Right cardiac atrium (tissue), 5 donors: ENCODE measurements around the gene ANGPTL8. TPM values are rescaled to one million over a fixed set of nuclear protein-coding genes. Genes with fewer than 3 reads are reported as not detected.

Source experiments
- ATAC-seq, 2 donors: fragments of 200-7000 bp; cut with Tn5 transposase; one replicate each; pipeline versions ENCODE4 v1.8.0 to v1.9.1; 2020; ENCODE audit warnings: moderate library complexity in 2 of 2, mild to moderate bottlenecking in 1 of 2
- DNase-seq, 3 donors: peaks; one replicate each; pipeline ENCODE4 v3.0.0-alpha.2; 2020
- H3K27ac ChIP-seq: one replicate; pipeline ENCODE4 v1.5.1; 2013; ENCODE audit warnings: mild to moderate bottlenecking, low read length, control low read depth, moderate library complexity
- H3K27me3 ChIP-seq: one replicate; pipeline ENCODE4 v1.6.1; 2013; ENCODE audit not compliant: control insufficient read depth, insufficient read depth
- H3K4me1 ChIP-seq: one replicate; pipeline ENCODE4 v1.6.1; 2013; ENCODE audit warnings: low read length; ENCODE audit not compliant: control insufficient read depth, insufficient read depth
- H3K4me3 ChIP-seq: one replicate; pipeline ENCODE4 v1.5.1; 2013; ENCODE audit warnings: low read length, control low read depth
- H3K9me3 ChIP-seq: one replicate; pipeline ENCODE4 v1.6.1; 2013; ENCODE audit warnings: low read length; ENCODE audit not compliant: control insufficient read depth
- whole genome bisulfite sequencing: extraction: QIAGEN DNeasy Blood & Tissue Kit; methylation state at CpG from one replicate; pipeline ENCODE4 v1.1.7; 2013; 5-methylcytosine and 5-hydroxymethylcytosine counted together
- intact Hi-C, 4 donors: fragments of 100-400 bp; cut with DNase I; formaldehyde crosslinking; loops; one replicate each; pipeline versions ENCODE4 v1.11.0 to v1.14.0; 2022 to 2023
- polyA plus RNA-seq: library from polyadenylated mRNA; stranded (reverse); fragments of 200-250 nt; gene quantifications from one replicate; pipeline ENCODE4 v1.2.3, GENCODE V29; 2013
- total RNA-seq, 4 donors: library from RNA; stranded (reverse); fragmentation: NEBNext Ultra II Directional; extraction: Animal tissue kit (Norgen Biotek cat#: 25700); gene quantifications; one replicate each; pipeline ENCODE4 v1.2.1, GENCODE V29; 2021
- donor health status: healthy with polysubstance abuse.
- donor health status: DM: no; HTN: yes; CAD: no.
- donor health status: DM: no; HTN: no; CAD: no.
- donor health status: DM: no; HTN: yes; CAD: no; lungs with severe emphysema.
- donor health status: DM: yes; HTN: yes; CAD: no.

The ANGPTL8 gene
- total and polyA plus RNA-seq, 5 donors: 0.47 to 4.8 (median 0.68) TPM; not detected in 1

- intact Hi-C loops: no loop called here
- peaks cover 4% of the 10 kb centered on the region for H3K4me1 ChIP-seq
- no peaks in the 10 kb centered on the region for H3K9me3 ChIP-seq
- WGBS: 66% methylated on average over 5 of the region's 5 CpGs
- DNase-seq (no peak), ATAC-seq (no peak)
- H3K27ac ChIP-seq: peak overlapping the region; percentile 48
- H3K27me3 ChIP-seq: no peaks in the 10 kb centered on the region
- no peak overlapping the region for H3K4me3 ChIP-seq
These were observed 40.3 kb downstream of the ANGPTL8 start for GRCh38 chr19:11279505-11280236.

GRCh38 chr19:11281356-11282049, 42.1 kb downstream of the ANGPTL8 start:
- no peak for ATAC-seq
- intact Hi-C loops: no loop called here
- 63% methylated on average over 11 of the region's 11 CpGs for WGBS
- Histone ChIP-seq H3K4me1 (peaks cover 4% of the 10 kb centered on the region), H3K9me3 (no peaks in the 10 kb centered on the region), H3K4me3 (no peak overlapping the region), H3K27me3 (no peaks in the 10 kb centered on the region), H3K27ac (no peak overlapping the region)
- DNase-seq: peak in 1 of 3 donors; percentile 66

- DNase-seq (peak in 1 of 3 donors; percentile 67), ATAC-seq (no peak)
- Histone ChIP-seq H3K4me1 (peaks cover 4% of the 10 kb centered on the region), H3K9me3 (no peaks in the 10 kb centered on the region), H3K4me3 (no peak overlapping the region), H3K27me3 (no peaks in the 10 kb centered on the region), H3K27ac (no peak overlapping the region)
- intact Hi-C loops: no loop called here
- 65% methylated on average over 6 of the region's 6 CpGs for WGBS
These were observed 45.1 kb downstream of the ANGPTL8 start for GRCh38 chr19:11284515-11284914.

- peak overlapping the region; percentile 48 for H3K27ac ChIP-seq
- peak; percentile 47 to 72 (median 63) for DNase-seq
These were observed 47.0 kb downstream of the ANGPTL8 start for GRCh38 chr19:11286312-11286974.

GRCh38 chr19:11288349-11288748, 48.9 kb downstream of the ANGPTL8 start:
- Histone ChIP-seq H3K4me3 (no peak overlapping the region), H3K4me1 (no peaks in the 10 kb centered on the region), H3K27me3 (no peaks in the 10 kb centered on the region), H3K27ac (no peak overlapping the region), H3K9me3 (no peaks in the 10 kb centered on the region)
- WGBS: 86% methylated on average over 7 of the region's 7 CpGs
- ATAC-seq: no peak
- DNase-seq: peak in 2 of 3 donors; percentile 21 to 45
- intact Hi-C loops: loop anchor here in 1 of 4 donors (5.0 kb wide), 1 partner anchor 41 kb away; no protein-coding TSS in a partner anchor

More at GRCh38 chr19:11286312-11286974, 47.0 kb downstream of the ANGPTL8 start:
- WGBS: 30% methylated on average over 6 of the region's 6 CpGs
- H3K27me3 ChIP-seq: no peaks in the 10 kb centered on the region
- ATAC-seq: peak; percentile 80 to 84
- H3K4me1 ChIP-seq: no peaks in the 10 kb centered on the region
- intact Hi-C loops: loop anchor here in 1 of 4 donors (5.0 kb wide), 1 partner anchor 39 kb away; no protein-coding TSS in a partner anchor
- no peak overlapping the region for H3K4me3 ChIP-seq
- no peaks in the 10 kb centered on the region for H3K9me3 ChIP-seq

- Histone ChIP-seq H3K4me3 (no peak overlapping the region), H3K27me3 (no peaks in the 10 kb centered on the region), H3K27ac (no peak overlapping the region), H3K4me1 (peaks cover 2% of the 10 kb centered on the region), H3K9me3 (no peaks in the 10 kb centered on the region)
- intact Hi-C loops: loop anchor here in 3 of 4 donors (5.0 to 10.0 kb wide), 2 partner anchors 155 to 157 kb away; no protein-coding TSS in a partner anchor
- 89% methylated on average over 4 of the region's 4 CpGs for WGBS
- ATAC-seq (no peak), DNase-seq (no peak)
These were observed 50.8 kb downstream of the ANGPTL8 start for GRCh38 chr19:11290256-11290655.

- ATAC-seq (no peak), DNase-seq (no peak)
- WGBS: 90% methylated on average over 7 of the region's 7 CpGs
- H3K4me3 ChIP-seq: no peak overlapping the region
- H3K27me3 ChIP-seq: no peaks in the 10 kb centered on the region
- intact Hi-C loops: loop anchor here in 3 of 4 donors (5.0 to 10.0 kb wide), 2 partner anchors 153 to 156 kb away; no protein-coding TSS in a partner anchor
- H3K27ac ChIP-seq: no peak overlapping the region
- H3K4me1 ChIP-seq: peaks cover 2% of the 10 kb centered on the region
- no peaks in the 10 kb centered on the region for H3K9me3 ChIP-seq
These were observed 52.0 kb downstream of the ANGPTL8 start for GRCh38 chr19:11291415-11291814.

Other genes with a start within 250 kb of the ANGPTL8 start
- gene LDLR, start 150.2 kb upstream of the ANGPTL8 start, total RNA-seq: 100 to 1,000 TPM in 1 of 4 donors, 10 to 100 TPM in 2, 1 to 10 TPM in 1; 7.6 to 101 (median 21.6) TPM
- gene LDLR, start 150.2 kb upstream of the ANGPTL8 start, polyA plus RNA-seq: 19.3 TPM
- 1 to 10 TPM in 3 of 4 donors, under 1 TPM in 1; 0.56 to 4.4 (median 3.4) TPM for gene SPC24, start 83.8 kb upstream of the ANGPTL8 start, total RNA-seq
- 1.6 TPM for gene SPC24, start 83.8 kb upstream of the ANGPTL8 start, polyA plus RNA-seq
- gene KANK2, start 42.1 kb upstream of the ANGPTL8 start, total RNA-seq: 100 to 1,000 TPM; 244 to 324 (median 295) TPM
- gene KANK2, start 42.1 kb upstream of the ANGPTL8 start, polyA plus RNA-seq: 259 TPM
- 10 to 100 TPM; 35.0 to 68.5 (median 36.3) TPM for gene DOCK6, start 22.9 kb downstream of the ANGPTL8 start, total RNA-seq
- gene DOCK6, start 22.9 kb downstream of the ANGPTL8 start, polyA plus RNA-seq: 23.8 TPM
- not detected for gene TSPAN16, start 56.5 kb downstream of the ANGPTL8 start, total RNA-seq
- not detected for gene TSPAN16, start 56.5 kb downstream of the ANGPTL8 start, polyA plus RNA-seq
- 10 to 100 TPM; 12.2 to 12.7 (median 12.3) TPM for gene RAB3D, start 100.0 kb downstream of the ANGPTL8 start, total RNA-seq
- gene RAB3D, start 100.0 kb downstream of the ANGPTL8 start, polyA plus RNA-seq: 4.1 TPM
- gene TMEM205, start 106.6 kb downstream of the ANGPTL8 start, total RNA-seq: 100 to 1,000 TPM in 2 of 4 donors, 10 to 100 TPM in 2; 92.9 to 105 (median 98.1) TPM
- 149 TPM for gene TMEM205, start 106.6 kb downstream of the ANGPTL8 start, polyA plus RNA-seq
- gene CCDC159, start 106.9 kb downstream of the ANGPTL8 start, total RNA-seq: 10 to 100 TPM; 16.7 to 26.5 (median 24.9) TPM
- gene CCDC159, start 106.9 kb downstream of the ANGPTL8 start, polyA plus RNA-seq: 34.2 TPM
- gene PLPPR2, start 115.8 kb downstream of the ANGPTL8 start, total RNA-seq: 10 to 100 TPM; 23.2 to 32.1 (median 26.3) TPM
- 19.7 TPM for gene PLPPR2, start 115.8 kb downstream of the ANGPTL8 start, polyA plus RNA-seq
- 1 to 10 TPM; 1.0 to 1.9 (median 1.3) TPM for gene SWSAP1, start 135.0 kb downstream of the ANGPTL8 start, total RNA-seq
- 1.9 TPM for gene SWSAP1, start 135.0 kb downstream of the ANGPTL8 start, polyA plus RNA-seq
- 10 to 100 TPM in 3 of 4 donors, 1 to 10 TPM in 1; 8.5 to 12.6 (median 11.5) TPM for gene EPOR, start 144.7 kb downstream of the ANGPTL8 start, total RNA-seq
- gene EPOR, start 144.7 kb downstream of the ANGPTL8 start, polyA plus RNA-seq: 10.3 TPM
- 10 to 100 TPM; 14.0 to 25.2 (median 14.5) TPM for gene RGL3, start 179.7 kb downstream of the ANGPTL8 start, total RNA-seq
- 16.1 TPM for gene RGL3, start 179.7 kb downstream of the ANGPTL8 start, polyA plus RNA-seq
- gene ODAD3, start 195.5 kb downstream of the ANGPTL8 start, total RNA-seq: 1 to 10 TPM; 1.0 to 1.2 (median 1.0) TPM
- 1.1 TPM for gene ODAD3, start 195.5 kb downstream of the ANGPTL8 start, polyA plus RNA-seq
- gene PRKCSH, start 196.0 kb downstream of the ANGPTL8 start, total RNA-seq: 100 to 1,000 TPM; 125 to 158 (median 137) TPM
- 80.1 TPM for gene PRKCSH, start 196.0 kb downstream of the ANGPTL8 start, polyA plus RNA-seq
- gene ELAVL3, start 241.4 kb downstream of the ANGPTL8 start, total RNA-seq: not detected
- 0.14 TPM for gene ELAVL3, start 241.4 kb downstream of the ANGPTL8 start, polyA plus RNA-seq